H1 (cell line): ENCODE results near the gene EIF2S1. TPM values are rescaled to one million over a fixed set of nuclear protein-coding genes. Genes with fewer than 3 reads are reported as not detected.

ENCODE experiments used
- CHD7 ChIP-seq: fragments of 300-600 bp; sonication (generic); IDR thresholded peaks from 2 replicates; pipeline ENCODE4 v1.7.1; 2012; ENCODE audit warnings: low read length, moderate library complexity, mild to moderate bottlenecking, inconsistent platforms; ENCODE audit not compliant: insufficient replicate concordance
- YY1 ChIP-seq: IDR thresholded peaks from 2 replicates; pipeline ENCODE4 v1.6.1; 2011; ENCODE audit warnings: low read depth, mild to moderate bottlenecking, low read length
- polyA plus RNA-seq, 7 experiments: library from polyadenylated mRNA; depleted of rRNA in 3 of 7; stranded (reverse) in 5 of 7; unstranded in 2 of 7; fragments of >200 nt in 5 of 7; fragments of 200-250 nt in 2 of 7; gene quantifications; 1 replicate in 5 of 7; 2 replicates in 1 of 7; 4 replicates in 1 of 7; pipeline versions ENCODE4 v1.2.1 to v1.2.3, GENCODE V29; 2011 to 2013; ENCODE audit warnings: missing spikeins in 2 of 7, mixed read lengths in 2 of 7
- total RNA-seq: library from RNA; stranded (reverse); fragmentation: NEBNext Ultra II Directional; extraction: Animal tissue kit (Norgen Biotek cat#: 25700); gene quantifications from 2 replicates; pipeline ENCODE4 v1.2.1, GENCODE V29; 2021

The EIF2S1 gene
- total and polyA plus RNA-seq, 2 of the 8 experiments (the other 6 are each of a cell fraction or from before 2014, with no cell fraction given), result 35.1 to 146 TPM

DNA sequence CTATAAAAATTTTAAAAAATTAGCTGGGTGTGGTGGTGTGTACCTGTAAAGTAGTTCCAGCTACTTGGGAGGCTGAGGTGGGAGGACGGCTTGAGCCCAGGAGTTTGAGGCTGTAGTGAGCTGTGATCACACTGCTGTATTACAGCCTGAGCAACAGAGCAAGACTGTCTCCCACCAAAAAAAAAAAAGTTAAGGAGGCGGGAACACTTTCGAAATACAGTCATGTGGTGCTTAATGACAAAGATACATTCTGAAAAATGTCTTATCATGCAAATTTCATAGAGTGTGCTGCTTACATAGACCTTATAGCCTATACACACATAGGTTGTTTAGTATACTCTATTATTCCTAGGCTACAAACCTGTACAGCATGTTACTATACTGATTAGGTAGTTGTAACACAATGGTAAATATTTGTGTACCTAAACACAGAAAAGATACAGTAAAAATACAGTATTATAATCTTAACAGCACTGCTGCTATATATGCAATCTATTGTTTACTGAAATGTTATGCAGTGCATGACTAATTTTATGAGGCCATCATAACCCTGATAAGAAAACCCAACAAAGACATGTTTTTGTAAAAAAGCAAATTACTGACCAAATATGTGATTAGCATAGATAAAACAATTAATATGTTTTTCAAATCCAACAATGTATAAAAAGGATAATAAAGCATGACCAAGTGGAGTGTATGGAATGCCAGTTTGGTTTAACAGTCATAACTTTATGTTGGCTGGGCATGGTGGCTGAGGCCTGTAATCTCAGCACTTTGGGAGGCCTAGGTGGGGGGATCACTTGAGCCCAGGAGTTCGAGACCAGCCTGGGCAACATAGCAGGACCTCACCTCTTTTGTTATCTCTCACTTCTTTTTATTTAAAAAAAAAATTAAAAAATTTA is 11.4 kb downstream of the EIF2S1 start (continued):
- no peak for TF ChIP-seq CHD7
- no peak for TF ChIP-seq YY1
- TF ChIP-seq, all 59 proteins: peak for 0
